ENCODE results near the gene ASAH2B.

The ASAH2B gene

GRCh38 chr10:50798297-50798696 is 58.6 kb downstream of the ASAH2B start:
- TF ChIP-seq EP300 (IDR thresholded peaks at IDR 0.05; ENCODE audit: borderline replicate concordance): no peak
- TF ChIP-seq USF1 (IDR thresholded peaks at IDR 0.05): no peak
- TF ChIP-seq TEAD4 (IDR thresholded peaks at IDR 0.05): no peak
- no peak for TF ChIP-seq CEBPB (IDR thresholded peaks at IDR 0.05)
- TF ChIP-seq EGR1 (IDR thresholded peaks at IDR 0.05): no peak
- no peak for TF ChIP-seq TCF12 (IDR thresholded peaks at IDR 0.05; ENCODE audit: low read depth)
- TF ChIP-seq CREB1 (IDR thresholded peaks at IDR 0.05; ENCODE audit: low read depth): no peak
- TF ChIP-seq YY1 (IDR thresholded peaks at IDR 0.05; ENCODE audit: low read depth): no peak
- no peak for TF ChIP-seq FOXM1 (IDR thresholded peaks at IDR 0.05; ENCODE audit: borderline replicate concordance, low read depth)
- TF ChIP-seq REST (IDR thresholded peaks at IDR 0.05; ENCODE audit: low read depth): no peak
- TF ChIP-seq MAX (IDR thresholded peaks at IDR 0.05): no peak
- TF ChIP-seq ZBTB7A (IDR thresholded peaks at IDR 0.05; ENCODE audit: low read depth): no peak
- TF ChIP-seq RAD21 (IDR thresholded peaks at IDR 0.05; ENCODE audit: low read depth): no peak
- TF ChIP-seq TAF1 (IDR thresholded peaks at IDR 0.05; ENCODE audit: low read depth): no peak
- no peak for TF ChIP-seq NFIC (IDR thresholded peaks at IDR 0.05)

GRCh38 chr10:50799595-50799994 is 59.9 kb downstream of the ASAH2B start:
- TF ChIP-seq REST (IDR thresholded peaks at IDR 0.05; ENCODE audit: low read depth): no peak
- TF ChIP-seq NFIC (IDR thresholded peaks at IDR 0.05): no peak
- TF ChIP-seq TCF12 (IDR thresholded peaks at IDR 0.05; ENCODE audit: low read depth): no peak
- no peak for TF ChIP-seq CREB1 (IDR thresholded peaks at IDR 0.05; ENCODE audit: low read depth)
- TF ChIP-seq MAX (IDR thresholded peaks at IDR 0.05): no peak
- no peak for TF ChIP-seq YY1 (IDR thresholded peaks at IDR 0.05; ENCODE audit: low read depth)
- TF ChIP-seq FOXM1 (IDR thresholded peaks at IDR 0.05; ENCODE audit: borderline replicate concordance, low read depth): no peak
- TF ChIP-seq TEAD4 (IDR thresholded peaks at IDR 0.05): no peak
- no peak for TF ChIP-seq USF1 (IDR thresholded peaks at IDR 0.05)
- no peak for TF ChIP-seq TAF1 (IDR thresholded peaks at IDR 0.05; ENCODE audit: low read depth)
- TF ChIP-seq ZBTB7A (IDR thresholded peaks at IDR 0.05; ENCODE audit: low read depth): no peak
- TF ChIP-seq EGR1 (IDR thresholded peaks at IDR 0.05): no peak
- TF ChIP-seq CEBPB (IDR thresholded peaks at IDR 0.05): no peak
- no peak for TF ChIP-seq EP300 (IDR thresholded peaks at IDR 0.05; ENCODE audit: borderline replicate concordance)
- no peak for TF ChIP-seq RAD21 (IDR thresholded peaks at IDR 0.05; ENCODE audit: low read depth)

- TF ChIP-seq NFIC (IDR thresholded peaks at IDR 0.05): no peak
- no peak for TF ChIP-seq TEAD4 (IDR thresholded peaks at IDR 0.05)
- TF ChIP-seq REST (IDR thresholded peaks at IDR 0.05; ENCODE audit: low read depth): no peak
- TF ChIP-seq CREB1 (IDR thresholded peaks at IDR 0.05; ENCODE audit: low read depth): no peak
- no peak for TF ChIP-seq MAX (IDR thresholded peaks at IDR 0.05)
- TF ChIP-seq EGR1 (IDR thresholded peaks at IDR 0.05): no peak
- TF ChIP-seq TCF12 (IDR thresholded peaks at IDR 0.05; ENCODE audit: low read depth): no peak
- no peak for TF ChIP-seq ZBTB7A (IDR thresholded peaks at IDR 0.05; ENCODE audit: low read depth)
- TF ChIP-seq RAD21 (IDR thresholded peaks at IDR 0.05; ENCODE audit: low read depth): no peak
- TF ChIP-seq YY1 (IDR thresholded peaks at IDR 0.05; ENCODE audit: low read depth): no peak
- TF ChIP-seq TAF1 (IDR thresholded peaks at IDR 0.05; ENCODE audit: low read depth): no peak
- no peak for TF ChIP-seq CEBPB (IDR thresholded peaks at IDR 0.05)
- TF ChIP-seq EP300 (IDR thresholded peaks at IDR 0.05; ENCODE audit: borderline replicate concordance): no peak
- TF ChIP-seq USF1 (IDR thresholded peaks at IDR 0.05): no peak
- TF ChIP-seq FOXM1 (IDR thresholded peaks at IDR 0.05; ENCODE audit: borderline replicate concordance, low read depth): no peak
Measured at GRCh38 chr10:50805981-50806622, 66.4 kb downstream of the ASAH2B start.
